HG03521 (cell line): ENCODE measurements around the gene FKBP10.
A peak's percentile ranks its signal among the peaks of the same experiment; 100 is the strongest.
"Not testable (repeated sequence)": the region's sequence is repeated elsewhere in the genome, so short reads cannot be mapped to it uniquely, and the experiment has no call there.

Source experiments
- ATAC-seq: cut with Tn5 transposase; IDR thresholded peaks from one replicate; pipeline ENCODE4 v1.9.1; 2021; ENCODE audit warnings: mild to moderate bottlenecking, moderate library complexity; ENCODE audit not compliant: unreplicated experiment

Gene FKBP10

DNA sequence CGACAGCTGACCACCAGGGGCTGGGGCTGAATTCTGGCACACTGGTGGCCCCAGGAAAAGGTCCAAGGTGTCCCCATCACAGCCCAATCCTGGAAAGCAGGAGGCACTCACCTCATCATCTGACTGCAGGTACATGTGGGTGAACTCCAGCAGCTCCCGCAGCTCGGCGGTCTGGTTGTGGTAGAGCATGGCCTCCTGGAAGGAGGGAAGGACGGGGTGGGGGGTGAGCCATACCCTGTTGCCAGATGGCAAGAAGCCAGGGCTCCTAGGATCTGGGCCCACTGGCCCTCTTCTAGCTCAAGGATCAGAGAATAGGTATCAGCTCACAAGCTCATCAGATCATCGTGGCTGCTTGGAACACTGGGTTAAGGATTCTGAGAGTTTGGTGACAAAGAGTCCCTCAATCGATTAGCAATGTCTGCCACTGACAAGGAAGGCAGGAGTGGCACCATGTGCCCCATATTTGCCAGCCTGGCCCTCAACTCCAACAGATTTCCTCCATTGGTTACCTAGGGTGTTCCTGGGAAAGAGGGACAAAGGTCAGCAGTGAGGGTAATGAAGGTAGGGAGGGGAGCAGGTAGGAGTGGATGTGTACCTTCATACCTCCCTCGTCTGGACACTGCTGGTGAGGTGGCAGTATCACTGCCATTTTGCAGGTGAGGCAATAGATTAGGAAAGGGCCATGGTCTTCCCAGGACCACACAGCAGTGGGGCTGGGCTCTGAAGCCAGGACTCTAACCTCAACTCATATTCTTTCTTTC is 5.9 kb upstream of the FKBP10 start:
- no peak for ATAC-seq

DNA sequence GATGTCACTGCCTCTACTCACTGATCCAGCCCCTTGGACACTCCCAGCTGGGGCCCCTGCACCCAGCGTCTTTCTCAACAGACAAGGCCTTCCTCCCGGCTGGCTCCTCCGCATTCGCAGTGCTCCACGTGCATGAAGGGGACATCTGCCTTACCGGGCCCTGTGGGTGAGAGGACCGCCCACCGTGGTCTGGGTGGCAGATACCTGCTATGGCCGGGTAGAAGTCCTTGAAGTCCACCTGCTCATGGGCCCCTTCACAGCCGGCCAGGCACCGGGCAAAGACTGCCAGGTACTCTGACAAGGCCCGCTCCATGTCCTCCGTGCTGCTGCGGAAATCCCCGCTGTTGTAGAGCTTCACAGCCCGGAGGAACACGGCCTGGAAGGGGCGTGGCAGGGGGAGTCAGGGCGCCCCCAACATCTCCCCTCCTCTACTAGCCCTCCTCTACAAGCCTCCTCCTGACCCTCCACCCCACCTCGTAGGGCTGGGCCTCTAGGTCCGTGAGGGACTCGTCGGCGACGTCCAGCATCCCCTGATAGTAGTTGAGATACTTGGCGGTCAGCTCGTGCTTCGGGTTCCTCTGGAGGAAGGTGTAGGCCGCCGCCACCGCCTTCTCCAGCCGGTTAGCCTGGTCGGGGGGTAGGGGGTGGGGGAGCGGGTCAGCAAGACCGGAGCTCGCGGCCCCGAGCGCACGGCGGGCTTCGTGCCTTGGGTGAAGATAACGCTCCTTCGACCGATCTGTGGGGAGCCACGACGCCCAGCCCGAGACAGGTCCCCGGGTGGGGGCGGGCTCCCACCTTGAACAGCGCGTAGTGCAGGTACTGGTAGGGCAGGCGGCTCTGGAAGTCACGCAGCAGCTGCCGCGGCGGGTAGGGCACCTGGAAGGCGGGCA is 1.9 kb upstream of the FKBP10 start:
- no peak for ATAC-seq

DNA sequence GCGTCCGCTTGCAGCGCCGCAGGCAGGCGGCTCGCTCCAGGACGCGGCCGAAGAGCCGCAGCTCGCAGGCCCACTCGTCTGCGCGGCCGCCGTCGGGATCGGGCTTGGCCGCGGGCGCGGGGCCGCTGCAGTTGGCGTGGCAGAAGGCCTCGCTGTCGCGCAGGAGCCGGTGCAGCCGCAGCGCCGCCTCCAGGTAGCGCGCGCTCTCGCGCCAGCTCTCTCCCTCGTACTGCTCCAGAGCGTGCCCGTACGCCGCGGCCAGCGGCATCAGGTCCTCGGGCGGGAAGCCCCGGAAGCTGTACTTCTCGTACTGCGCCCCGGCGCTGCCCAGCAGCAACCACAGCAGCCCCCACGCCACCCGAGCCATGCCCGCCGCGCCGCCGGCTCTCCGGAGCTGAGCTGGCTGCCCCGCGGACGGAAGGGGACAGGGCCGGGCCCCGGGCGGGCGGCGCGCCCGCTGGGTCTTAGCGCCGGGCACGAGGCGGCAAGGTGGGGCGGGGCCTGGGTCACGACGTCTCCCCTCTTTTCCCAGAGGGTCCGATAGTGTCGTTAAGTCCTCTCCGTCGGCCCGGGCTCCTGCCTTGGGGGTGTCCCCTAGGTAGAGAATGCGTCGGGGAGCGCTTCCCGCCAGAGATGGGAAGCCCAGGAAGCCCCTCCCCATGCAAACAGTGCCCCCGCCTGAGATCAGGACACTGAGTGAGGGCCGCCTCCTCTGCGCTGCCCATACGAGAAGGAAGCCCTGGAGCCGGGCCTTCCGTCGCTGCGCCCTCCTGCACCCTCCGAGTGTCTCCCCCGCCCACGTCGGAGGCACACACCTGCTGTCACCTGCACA is 1.0 kb upstream of the FKBP10 start, which contains the start of gene P3H4:
P3H4 (minus strand) TSS at position 401 of the 832 bp plus-strand sequence; CDS start at position 367, 34 bp downstream.
- ATAC-seq: peak; percentile 66

DNA sequence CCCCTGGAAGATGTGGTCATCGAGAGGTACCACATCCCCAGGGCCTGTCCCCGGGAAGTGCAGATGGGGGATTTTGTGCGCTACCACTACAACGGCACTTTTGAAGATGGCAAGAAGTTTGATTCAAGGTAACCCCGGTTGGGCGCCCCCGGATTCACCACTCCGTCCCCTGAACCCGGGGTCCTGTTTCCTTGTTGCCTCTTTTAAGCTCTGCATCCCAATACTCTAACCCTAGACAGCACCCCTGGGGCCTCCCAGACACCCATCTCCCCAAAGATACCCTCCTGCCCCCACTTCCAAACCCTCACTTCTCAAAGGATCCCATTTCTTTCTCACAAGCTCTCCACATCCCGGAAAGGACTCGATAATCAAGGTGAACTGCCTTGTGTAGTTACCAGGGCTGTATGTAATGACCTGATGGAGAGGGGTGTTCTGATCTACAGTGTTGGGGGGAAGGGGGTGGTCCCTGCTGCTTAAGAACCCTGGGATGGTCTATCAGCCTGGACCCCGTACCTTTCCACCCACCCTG is 412 bp downstream of the FKBP10 start:
- no peak for ATAC-seq

DNA sequence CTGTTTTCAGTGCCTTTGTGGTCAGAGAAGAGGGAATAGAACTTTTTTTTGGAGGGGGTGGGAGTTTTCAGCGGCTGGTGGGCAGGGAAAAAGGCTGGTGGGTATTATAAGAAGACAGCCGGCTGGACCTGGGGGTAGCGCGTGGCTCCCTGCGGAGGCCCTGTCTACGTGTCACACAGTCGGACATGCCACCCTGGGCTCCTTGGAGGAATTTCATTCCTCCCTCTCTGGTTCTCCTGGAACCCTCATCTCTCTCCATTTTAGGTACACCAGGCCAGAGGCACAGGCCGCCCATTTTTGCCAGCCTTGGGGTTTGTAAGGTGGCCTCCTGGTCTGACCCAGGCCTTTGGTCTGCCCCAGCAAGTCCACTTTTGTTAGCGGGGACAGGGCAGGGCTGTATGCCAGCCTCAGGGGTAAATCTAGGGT is 908 bp downstream of the FKBP10 start:
- ATAC-seq: no peak

DNA sequence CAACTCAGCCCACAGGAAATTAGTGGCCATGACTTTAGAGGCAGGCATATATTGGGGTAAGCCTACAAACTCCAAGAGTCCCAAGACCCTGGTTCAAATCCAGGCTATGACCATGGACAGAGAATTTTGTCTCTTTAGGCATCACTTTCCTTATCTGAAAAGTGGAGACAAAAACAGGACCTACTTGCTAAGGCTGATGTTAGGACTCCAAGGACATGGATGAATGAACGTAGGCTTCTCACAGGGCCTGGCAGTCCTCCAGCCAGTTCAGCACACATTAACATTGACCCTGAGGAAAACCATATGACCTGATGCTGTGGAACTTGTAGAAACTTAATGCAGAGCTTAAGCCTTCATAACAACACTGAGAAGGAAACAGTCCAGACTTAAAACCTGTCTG is 1.4 kb downstream of the FKBP10 start:
- ATAC-seq: no peak

DNA sequence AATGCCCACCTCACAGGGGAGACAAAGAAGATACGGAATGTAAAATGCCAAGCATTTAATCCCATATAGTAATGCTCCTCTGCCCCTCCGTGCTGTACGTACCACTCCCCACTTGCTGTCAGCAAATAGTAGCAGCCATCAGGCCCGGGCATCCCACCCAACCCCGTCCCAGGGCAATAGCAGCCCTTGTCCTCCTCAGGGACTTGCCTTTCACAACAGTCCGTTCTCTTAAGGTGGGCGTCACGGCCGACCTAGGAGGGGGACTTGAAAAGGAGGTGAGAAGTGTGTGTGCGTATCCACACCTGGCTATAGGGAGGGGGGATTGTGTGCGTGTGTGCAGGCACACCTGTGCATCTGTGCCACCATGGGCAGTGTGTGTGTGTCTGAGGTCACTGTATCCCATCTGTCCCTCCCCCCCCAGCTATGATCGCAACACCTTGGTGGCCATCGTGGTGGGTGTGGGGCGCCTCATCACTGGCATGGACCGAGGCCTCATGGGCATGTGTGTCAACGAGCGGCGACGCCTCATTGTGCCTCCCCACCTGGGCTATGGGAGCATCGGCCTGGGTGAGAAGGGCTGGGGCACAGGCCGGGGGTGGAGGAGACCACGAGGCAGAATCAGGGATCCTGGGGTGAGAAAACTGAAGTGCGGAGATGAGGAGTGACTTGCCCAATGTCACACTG is 4.0 kb downstream of the FKBP10 start:
- ATAC-seq: no peak

- ATAC-seq: no peak
Observed at GRCh38 chr17:41818024-41818423, 5.2 kb downstream of the FKBP10 start.

DNA sequence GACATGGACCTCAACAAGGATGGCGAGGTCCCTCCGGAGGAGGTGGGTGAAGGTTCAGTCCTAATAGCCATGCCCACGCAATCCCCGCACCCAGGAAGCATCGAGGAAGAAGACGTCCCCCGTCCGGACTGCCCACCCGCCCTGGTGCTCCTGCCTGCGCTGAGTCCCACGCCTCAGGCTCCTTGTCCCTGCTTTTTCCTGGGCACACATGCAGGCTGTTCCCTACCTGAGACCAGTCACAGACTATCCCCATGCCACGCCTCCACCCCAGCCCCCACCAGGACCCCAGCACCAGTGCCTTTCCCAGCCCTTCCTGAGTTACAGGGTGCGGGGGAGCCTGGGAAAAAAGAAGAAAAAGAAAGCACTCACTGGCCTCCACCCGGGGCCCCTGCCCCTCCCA is 9.0 kb downstream of the FKBP10 start:
- ATAC-seq: no peak

- ATAC-seq: no peak
Observed at GRCh38 chr17:41822216-41823140, 9.7 kb downstream of the FKBP10 start.

DNA sequence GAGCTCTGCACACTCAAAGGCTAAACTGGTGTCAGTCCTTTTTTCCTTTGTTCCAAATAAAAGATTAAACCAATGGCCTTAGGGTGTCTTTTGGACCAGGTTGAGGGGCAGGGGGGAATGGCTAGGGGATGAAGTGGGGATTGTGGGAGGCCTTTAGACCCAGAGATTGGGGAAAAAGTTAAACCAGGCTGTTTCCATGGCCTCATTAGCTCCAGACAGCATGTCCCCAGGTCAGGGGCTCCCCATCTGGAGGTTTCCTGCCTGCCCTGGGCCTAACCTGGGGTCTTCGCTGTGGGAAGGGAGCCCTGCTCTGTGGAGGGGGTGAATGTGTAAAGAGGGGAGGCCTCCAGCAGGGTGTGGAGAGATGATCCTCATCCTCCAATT is 10.3 kb downstream of the FKBP10 start:
- no peak for ATAC-seq

GRCh38 chr17:41823580-41823979 is 10.8 kb downstream of the FKBP10 start:
- no peak for ATAC-seq

DNA sequence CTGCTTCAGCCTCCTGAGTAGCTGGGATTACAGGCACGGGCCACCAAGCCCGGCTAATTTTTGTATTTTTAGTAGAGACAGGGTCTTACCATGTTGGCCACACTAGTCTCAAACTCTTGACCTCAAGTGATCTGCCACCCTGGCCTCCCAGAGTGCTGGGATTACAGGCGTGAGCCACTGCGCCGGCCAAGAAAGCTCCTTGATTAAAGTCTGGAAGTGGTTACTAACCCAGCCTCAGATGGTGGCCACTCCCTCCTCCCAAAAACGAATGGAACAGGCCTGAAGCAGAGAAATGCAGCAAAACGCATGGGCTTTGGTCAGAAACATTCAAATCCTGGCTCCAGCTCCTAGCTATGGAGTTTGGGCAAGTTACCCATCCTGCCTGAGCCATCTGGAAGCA is 11.3 kb downstream of the FKBP10 start:
- ATAC-seq: no peak

GRCh38 chr17:41825175-41825845 is 12.5 kb downstream of the FKBP10 start:
- no peak for ATAC-seq

- not testable (repeated sequence) for ATAC-seq
Observed at GRCh38 chr17:41829961-41830360, 17.2 kb downstream of the FKBP10 start.

GRCh38 chr17:41835214-41835799 is 22.5 kb downstream of the FKBP10 start:
- peak; percentile 28 for ATAC-seq

- peak; percentile 76 for ATAC-seq
Observed at GRCh38 chr17:41835800-41836549, 23.2 kb downstream of the FKBP10 start, which contains the start of gene NT5C3B. NT5C3B (minus strand) TSS chr17:41836232; CDS start chr17:41836193, 39 bp downstream.
